Loucy (cell line): ENCODE data around the gene MAN1B1.

Experiments used
- H2AFZ ChIP-seq: fragments of 200-600 bp; sonication (generic); 2 replicates; pipeline ENCODE4 v1.6.0; 2016; ENCODE audit warnings: antibody characterized with exemption, mild to moderate bottlenecking, low read length, moderate library complexity
- H3F3A ChIP-seq: fragments of 200-600 bp; 2 replicates; pipeline ENCODE4 v1.6.0; 2016; ENCODE audit warnings: antibody characterized with exemption, low read depth, mild to moderate bottlenecking
- H3K27me3 ChIP-seq: fragments of 200-600 bp; sonication (generic); 2 replicates; pipeline ENCODE4 v1.6.1; 2014; ENCODE audit warnings: low read length, mild to moderate bottlenecking; ENCODE audit not compliant: insufficient read depth, poor library complexity, severe bottlenecking
- H3K36me3 ChIP-seq: fragments of 200-600 bp; sonication (generic); 2 replicates; pipeline ENCODE4 v1.6.1; 2016; ENCODE audit warnings: low read length; ENCODE audit not compliant: insufficient read depth
- H3K4me1 ChIP-seq: fragments of 200-600 bp; sonication (generic); 2 replicates; pipeline ENCODE4 v1.5.1; 2014; ENCODE audit warnings: low read length, mild to moderate bottlenecking; ENCODE audit not compliant: insufficient read depth, poor library complexity, severe bottlenecking
- H3K4me2 ChIP-seq: fragments of 200-600 bp; sonication (generic); 2 replicates; pipeline ENCODE4 v1.6.0; 2014; ENCODE audit warnings: antibody characterized with exemption, low read length, low read depth, mild to moderate bottlenecking; ENCODE audit not compliant: poor library complexity, severe bottlenecking
- H3K4me3 ChIP-seq: fragments of 200-600 bp; sonication (generic); 2 replicates; pipeline ENCODE4 v1.5.1; 2014; ENCODE audit warnings: low read length, mild to moderate bottlenecking, mixed read lengths; ENCODE audit not compliant: poor library complexity, severe bottlenecking
- H3K79me2 ChIP-seq: fragments of 200-600 bp; sonication (generic); 2 replicates; pipeline ENCODE4 v1.6.1; 2014; ENCODE audit warnings: low read length; ENCODE audit not compliant: insufficient read depth
- H3K9ac ChIP-seq: fragments of 200-600 bp; sonication (generic); 2 replicates; pipeline ENCODE4 v1.6.0; 2014; ENCODE audit warnings: mild to moderate bottlenecking, low read depth, low read length, moderate library complexity; ENCODE audit not compliant: poor library complexity, severe bottlenecking
- H3K9me2 ChIP-seq: fragments of 200-600 bp; sonication (generic); replicated peaks from 2 replicates; pipeline ENCODE4 v1.6.1; 2016; ENCODE audit warnings: low read depth, low read length, mixed read lengths
- H3K9me3 ChIP-seq: fragments of 200-600 bp; sonication (generic); 2 replicates; pipeline ENCODE4 v1.6.1; 2014; ENCODE audit warnings: mild to moderate bottlenecking, antibody characterized with exemption, low read length, low read depth; ENCODE audit not compliant: insufficient read depth
- H4K20me1 ChIP-seq: fragments of 200-600 bp; sonication (generic); 2 replicates; pipeline ENCODE4 v1.6.0; 2014; ENCODE audit warnings: antibody characterized with exemption, low read length, mild to moderate bottlenecking; ENCODE audit not compliant: insufficient read depth, poor library complexity, severe bottlenecking
- CTCF ChIP-seq: fragments of 200-600 bp; sonication (generic); conservative IDR thresholded peaks from 2 replicates; pipeline ENCODE4 v1.5.1; 2014; ENCODE audit warnings: mild to moderate bottlenecking, antibody characterized with exemption, low read length
- EZH2phosphoT487 ChIP-seq: fragments of 200-600 bp; IDR thresholded peaks from 2 replicates; pipeline ENCODE4 v1.6.1; 2018; ENCODE audit warnings: antibody characterized with exemption, mild to moderate bottlenecking, moderate library complexity, borderline replicate concordance

Gene MAN1B1

DNA sequence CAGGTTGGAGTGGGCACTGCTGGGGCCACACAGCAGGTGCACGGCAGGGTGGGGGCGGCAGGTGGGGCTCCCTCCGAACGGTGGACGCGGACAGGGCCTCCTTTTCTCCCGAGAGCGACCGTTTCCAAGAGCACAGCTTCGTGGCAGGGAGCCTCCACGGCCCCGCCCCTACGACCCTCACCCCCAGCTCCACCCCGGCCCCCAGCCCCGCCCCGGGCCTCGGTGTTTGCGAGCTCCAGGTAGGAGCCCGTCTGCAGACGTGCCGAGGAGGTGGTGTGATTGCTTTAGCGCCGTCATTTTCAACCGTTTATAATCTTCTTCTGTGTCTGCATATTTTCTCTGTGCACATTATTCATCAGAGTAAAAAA lies 61.0 kb downstream of the MAN1B1 start:
- 0 out of 2 replicates have a peak, but pooled peaks cover 4% of the 10 kb centered on the region for H3F3A ChIP-seq
- no peak overlapping the region for H2AFZ ChIP-seq
- H3K4me3 ChIP-seq: no peak overlapping the region
- no peaks in the 10 kb centered on the region for H3K79me2 ChIP-seq
- no peaks in the 10 kb centered on the region for H3K9me2 ChIP-seq
- H3K9ac ChIP-seq: no peak overlapping the region
- H3K4me2 ChIP-seq: no peak overlapping the region
- no peaks in the 10 kb centered on the region for H3K9me3 ChIP-seq
- H3K27me3 ChIP-seq: no peaks in the 10 kb centered on the region
- H3K36me3 ChIP-seq: no peaks in the 10 kb centered on the region
- H3K4me1 ChIP-seq: no peaks in the 10 kb centered on the region
- TF ChIP-seq CTCF (no peak), EZH2phosphoT487 (no peak)
- no peaks in the 10 kb centered on the region for H4K20me1 ChIP-seq

DNA sequence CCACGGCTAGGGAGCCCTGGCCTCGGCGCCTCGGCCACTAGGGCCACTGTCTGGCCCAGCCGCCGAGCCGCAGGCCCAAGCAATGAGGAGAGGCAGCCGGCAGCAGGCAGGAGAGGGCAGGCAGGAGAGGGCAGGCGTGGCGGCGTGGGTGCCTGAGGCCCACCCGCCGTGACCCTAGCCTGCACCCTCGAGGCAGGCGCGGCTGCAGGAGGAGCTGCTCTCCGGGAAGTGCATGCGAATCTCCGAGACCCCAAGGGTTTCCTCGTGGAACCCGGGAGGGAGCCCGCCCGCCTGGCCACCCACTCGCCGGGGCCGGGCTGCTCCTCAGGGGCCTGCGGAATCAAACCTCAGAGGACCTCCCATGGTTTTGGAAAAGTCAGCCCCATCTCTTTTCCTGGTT lies 61.5 kb downstream of the MAN1B1 start:
- Histone ChIP-seq H3K9me2 (no peaks in the 10 kb centered on the region), H3K9ac (no peak overlapping the region), H3F3A (0 out of 2 replicates have a peak, but pooled peaks cover 4% of the 10 kb centered on the region), H3K9me3 (no peaks in the 10 kb centered on the region), H3K4me2 (no peak overlapping the region), H3K79me2 (no peaks in the 10 kb centered on the region), H3K27me3 (no peaks in the 10 kb centered on the region), H2AFZ (no peak overlapping the region), H4K20me1 (no peaks in the 10 kb centered on the region), H3K36me3 (no peaks in the 10 kb centered on the region), H3K4me3 (no peak overlapping the region), H3K4me1 (no peaks in the 10 kb centered on the region)
- TF ChIP-seq CTCF (no peak), EZH2phosphoT487 (no peak)

- Histone ChIP-seq H3K27me3 (no peaks in the 10 kb centered on the region), H4K20me1 (no peaks in the 10 kb centered on the region), H3K4me3 (no peak overlapping the region), H3K9me2 (no peaks in the 10 kb centered on the region), H3K4me1 (no peaks in the 10 kb centered on the region), H3F3A (0 out of 2 replicates have a peak, but pooled peaks cover 4% of the 10 kb centered on the region), H3K4me2 (no peak overlapping the region), H3K79me2 (no peaks in the 10 kb centered on the region), H3K36me3 (no peaks in the 10 kb centered on the region), H3K9ac (no peak overlapping the region), H2AFZ (no peak overlapping the region), H3K9me3 (no peaks in the 10 kb centered on the region)
- TF ChIP-seq EZH2phosphoT487: no peak
- no peak for TF ChIP-seq CTCF
These were observed 61.9 kb downstream of the MAN1B1 start for GRCh38 chr9:137148661-137149060.
